ES-I3 (cell line): Measurements from ENCODE around the gene NUDT22.
"Not testable (repeated sequence)": the region's sequence is repeated elsewhere in the genome, so short reads cannot be mapped to it uniquely, and the experiment has no call there.

Source experiments
- H3K36me3 ChIP-seq: 2 replicates; pipeline ENCODE4 v1.6.1; 2013; ENCODE audit warnings: mild to moderate bottlenecking, low read length, control low read depth, moderate library complexity; ENCODE audit not compliant: insufficient read depth
- H3K4me1 ChIP-seq: 2 replicates; pipeline ENCODE4 v1.6.1; 2013; ENCODE audit warnings: mild to moderate bottlenecking, control low read depth, low read length; ENCODE audit not compliant: insufficient read depth
- H3K9ac ChIP-seq: 2 replicates; pipeline ENCODE4 v1.6.1; 2013; ENCODE audit warnings: low read depth, mild to moderate bottlenecking, low read length, moderate library complexity
- H3K9me3 ChIP-seq: 2 replicates; pipeline ENCODE4 v1.6.1; 2013; ENCODE audit warnings: mild to moderate bottlenecking, low read length, moderate library complexity; ENCODE audit not compliant: control insufficient read depth, insufficient read depth

Gene NUDT22

DNA sequence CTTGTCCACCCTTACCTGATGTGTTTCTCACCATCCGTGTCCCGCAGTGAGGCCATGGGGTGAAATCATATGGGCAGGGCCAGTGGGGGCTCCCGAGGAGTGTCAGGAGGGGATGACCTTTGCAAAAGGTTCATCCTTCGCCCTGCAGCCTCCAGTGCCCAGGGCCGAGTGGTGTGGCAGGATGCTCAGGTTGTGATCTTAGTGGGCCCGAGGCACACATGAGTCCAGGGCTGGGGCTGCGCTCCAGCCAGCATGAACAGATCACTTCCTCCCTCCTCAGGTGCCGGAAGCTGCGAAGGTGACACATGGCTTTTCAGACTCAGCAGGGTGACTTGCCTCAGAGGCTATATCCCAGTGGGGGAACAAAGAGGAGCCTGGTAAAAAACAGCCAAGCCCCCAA is 12.0 kb downstream of the NUDT22 start:
- Histone ChIP-seq H3K9me3 (no peaks in the 10 kb centered on the region), H3K9ac (no peak overlapping the region), H3K4me1 (peaks cover 5% of the 10 kb centered on the region), H3K36me3 (no peaks in the 10 kb centered on the region)

DNA sequence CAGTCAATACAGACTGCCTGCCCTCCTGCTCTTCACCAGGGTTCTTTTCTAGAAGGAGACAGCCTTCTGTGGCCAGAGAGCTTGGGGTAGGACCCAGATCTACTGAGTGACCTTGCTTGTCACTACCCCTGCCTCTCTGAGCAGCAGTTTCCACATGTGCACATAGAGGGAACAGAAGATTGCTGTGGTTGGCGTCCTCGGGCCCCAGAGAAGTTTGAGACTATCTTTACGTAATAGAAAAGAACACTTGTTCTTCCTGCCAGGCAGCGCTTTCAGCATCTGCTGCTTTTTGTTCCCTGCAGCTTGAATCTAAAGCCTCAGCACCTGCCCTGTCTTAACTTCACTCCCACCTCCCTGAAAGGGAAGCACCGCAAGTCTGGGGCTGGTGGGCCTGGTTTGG is 12.9 kb downstream of the NUDT22 start:
- no peak overlapping the region for H3K9ac ChIP-seq
- peaks cover 5% of the 10 kb centered on the region for H3K4me1 ChIP-seq
- H3K36me3 ChIP-seq: no peaks in the 10 kb centered on the region
- H3K9me3 ChIP-seq: no peaks in the 10 kb centered on the region

DNA sequence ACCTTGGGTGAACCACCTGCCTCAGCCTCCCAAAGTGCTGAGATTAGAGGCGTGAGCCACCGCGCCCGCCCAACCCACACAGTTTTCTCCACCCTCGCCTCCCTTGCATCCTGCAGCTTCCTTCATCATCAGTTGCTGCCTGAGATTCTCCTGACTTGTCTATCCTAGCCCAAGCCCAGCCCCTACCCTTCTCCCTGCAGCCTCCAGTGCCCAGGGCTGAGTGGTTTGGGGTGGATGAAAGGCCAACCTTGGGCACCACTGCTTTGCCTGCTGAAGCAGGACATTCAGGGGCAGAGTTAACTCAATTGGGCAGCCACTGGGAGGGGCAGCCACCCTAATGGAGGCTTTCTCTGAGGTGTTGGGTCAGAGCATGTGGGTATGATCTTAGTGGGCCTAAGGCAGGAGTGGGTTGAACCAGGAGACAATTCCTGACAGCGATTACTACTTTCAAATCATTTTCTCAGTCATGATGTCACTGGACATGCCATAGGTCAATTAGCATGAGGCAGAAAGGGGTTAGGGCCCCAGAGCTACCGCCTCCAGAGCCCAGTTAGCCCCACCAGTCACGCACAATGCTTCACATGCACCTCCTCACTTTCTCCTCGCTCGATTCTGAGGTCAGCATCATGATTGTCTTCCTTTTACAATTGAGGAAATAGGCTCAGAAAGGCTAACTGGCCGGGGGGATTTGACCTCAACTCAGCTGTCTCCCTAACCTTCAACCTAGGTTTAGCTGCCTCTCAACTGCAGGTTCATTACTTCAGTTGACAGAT is 13.8 kb downstream of the NUDT22 start:
- Histone ChIP-seq H3K36me3 (no peaks in the 10 kb centered on the region), H3K9me3 (no peaks in the 10 kb centered on the region), H3K9ac (peak overlapping the region; percentile 99), H3K4me1 (peaks cover 5% of the 10 kb centered on the region)

- Histone ChIP-seq H3K4me1 (peaks cover 5% of the 10 kb centered on the region), H3K9me3 (no peaks in the 10 kb centered on the region), H3K9ac (peak within 1 kb of the TSS; percentile 99), H3K36me3 (no peaks in the 10 kb centered on the region)
Observed at GRCh38 chr11:64240435-64241240, 14.6 kb downstream of the NUDT22 start, which contains the start of gene FKBP2. FKBP2 (plus strand) TSS chr11:64241095; CDS start chr11:64242388, 1,293 bp downstream.

DNA sequence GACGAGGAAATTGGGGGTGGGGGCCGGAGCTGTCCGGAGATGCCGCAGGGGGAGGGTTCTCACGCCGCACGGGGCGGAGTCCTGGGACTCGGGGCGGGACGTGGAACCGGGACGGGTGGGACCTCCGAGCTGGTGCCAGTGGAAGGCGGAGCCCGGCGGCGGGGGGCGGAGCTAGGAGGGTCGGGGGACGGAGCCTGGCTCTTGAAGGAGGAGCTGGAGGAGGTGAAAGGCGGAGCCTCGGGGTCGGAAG is 15.1 kb downstream of the NUDT22 start:
- H3K36me3 ChIP-seq: no peaks in the 10 kb centered on the region
- H3K9me3 ChIP-seq: no peaks in the 10 kb centered on the region
- peaks cover 5% of the 10 kb centered on the region for H3K4me1 ChIP-seq
- H3K9ac ChIP-seq: peak overlapping the region; percentile 99

- Histone ChIP-seq H3K4me1 (peaks cover 5% of the 10 kb centered on the region), H3K9ac (peak overlapping the region; percentile 99), H3K9me3 (no peaks in the 10 kb centered on the region), H3K36me3 (no peaks in the 10 kb centered on the region)
Observed at GRCh38 chr11:64241491-64242374, 15.7 kb downstream of the NUDT22 start.

- H3K4me1 ChIP-seq: peaks cover 12% of the 10 kb centered on the region
- no peaks in the 10 kb centered on the region for H3K9me3 ChIP-seq
- no peak overlapping the region for H3K9ac ChIP-seq
- no peaks in the 10 kb centered on the region for H3K36me3 ChIP-seq
Observed at GRCh38 chr11:64243236-64243854, 17.3 kb downstream of the NUDT22 start.

- H3K4me1 ChIP-seq: peaks cover 18% of the 10 kb centered on the region
- no peaks in the 10 kb centered on the region for H3K9me3 ChIP-seq
- H3K36me3 ChIP-seq: no peaks in the 10 kb centered on the region
- no peak overlapping the region for H3K9ac ChIP-seq
Observed at GRCh38 chr11:64244107-64244506, 18.0 kb downstream of the NUDT22 start.

DNA sequence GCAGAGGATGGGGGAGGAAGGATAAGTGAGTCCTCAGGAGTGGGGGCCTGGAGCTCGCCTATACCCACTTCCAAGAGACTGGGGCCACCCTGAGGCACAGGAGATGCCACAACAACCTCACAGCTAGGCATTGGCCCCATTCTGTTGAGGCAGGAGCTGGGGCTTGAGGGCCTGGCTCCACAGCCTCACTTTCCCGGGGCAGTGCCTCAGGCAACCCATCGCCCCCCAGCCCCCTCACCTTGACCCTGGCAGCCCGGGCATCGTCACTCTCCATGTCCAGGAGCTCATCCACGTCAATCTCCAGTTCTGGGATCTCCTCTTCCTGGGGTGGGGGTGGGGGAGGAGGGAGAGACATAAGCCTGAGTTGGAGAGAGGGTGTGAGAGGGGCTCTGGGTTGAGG is 18.9 kb downstream of the NUDT22 start:
- Histone ChIP-seq H3K36me3 (no peaks in the 10 kb centered on the region), H3K9me3 (no peaks in the 10 kb centered on the region), H3K9ac (no peak overlapping the region), H3K4me1 (peaks cover 23% of the 10 kb centered on the region)

DNA sequence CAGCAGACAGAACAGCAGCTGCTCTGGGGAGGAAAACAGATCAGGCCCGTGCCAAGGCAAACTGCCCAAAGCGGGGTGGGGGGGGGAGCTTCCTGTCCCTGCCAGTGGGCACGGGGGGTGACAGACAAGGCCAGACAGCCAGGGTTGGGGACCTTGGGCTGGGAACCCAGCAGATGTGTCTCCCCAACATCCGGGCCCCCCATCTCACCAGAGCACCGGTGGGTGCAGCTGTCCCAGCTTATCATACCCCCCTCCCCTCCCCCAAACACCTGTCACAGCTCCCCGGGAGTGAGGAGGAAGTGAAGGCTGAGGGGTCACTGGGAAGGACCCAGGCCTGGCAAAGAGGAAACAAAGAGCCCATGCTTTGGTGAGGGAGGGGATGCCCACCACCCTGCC is 19.3 kb downstream of the NUDT22 start:
- Histone ChIP-seq H3K4me1 (peaks cover 24% of the 10 kb centered on the region), H3K36me3 (no peaks in the 10 kb centered on the region), H3K9me3 (no peaks in the 10 kb centered on the region), H3K9ac (peak overlapping the region; percentile 86; the same call in 1 of the 2 replicates)

DNA sequence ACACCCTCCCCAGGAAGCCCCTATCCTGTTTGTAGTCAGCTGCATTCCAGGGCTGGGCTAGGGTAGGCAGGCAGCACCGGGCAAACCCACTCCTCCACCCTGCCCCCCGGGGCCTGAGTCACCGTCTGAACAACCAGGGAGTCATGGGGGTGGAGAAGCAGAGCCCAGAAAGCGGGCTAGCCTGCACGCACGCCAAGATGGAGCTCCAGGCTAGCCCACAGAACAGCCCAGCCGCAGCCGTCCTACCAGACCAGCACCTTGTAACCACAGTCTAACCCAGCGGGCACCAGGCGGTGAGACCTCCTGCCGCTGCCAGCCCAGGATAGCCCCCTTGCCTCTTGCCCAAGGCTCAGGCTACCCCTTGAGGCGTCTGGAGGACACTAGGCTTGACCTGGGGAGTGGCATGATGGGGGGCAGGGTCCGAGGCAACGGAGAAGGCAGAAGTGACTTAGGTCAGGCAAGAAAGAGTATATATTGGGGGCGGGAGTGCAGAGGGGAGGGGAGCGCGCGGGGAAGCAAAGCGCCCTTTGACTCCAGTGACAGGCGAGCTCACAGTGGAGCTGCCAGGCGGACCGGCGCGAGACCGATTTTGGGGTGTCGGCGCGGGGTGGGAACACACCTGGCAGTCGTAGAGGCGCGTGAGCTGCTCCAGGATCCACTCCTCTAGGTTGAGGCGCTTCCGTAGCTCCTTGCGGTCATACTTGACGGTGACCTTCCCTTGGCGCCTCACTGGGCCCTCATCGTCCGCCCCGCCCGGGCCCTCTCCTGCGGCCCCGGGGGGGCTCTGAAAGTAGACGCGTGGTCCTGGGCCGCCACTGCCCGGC is 19.9 kb downstream of the NUDT22 start:
- Histone ChIP-seq H3K9ac (peak overlapping the region; percentile 86), H3K36me3 (no peaks in the 10 kb centered on the region), H3K9me3 (no peaks in the 10 kb centered on the region), H3K4me1 (peaks cover 28% of the 10 kb centered on the region)

DNA sequence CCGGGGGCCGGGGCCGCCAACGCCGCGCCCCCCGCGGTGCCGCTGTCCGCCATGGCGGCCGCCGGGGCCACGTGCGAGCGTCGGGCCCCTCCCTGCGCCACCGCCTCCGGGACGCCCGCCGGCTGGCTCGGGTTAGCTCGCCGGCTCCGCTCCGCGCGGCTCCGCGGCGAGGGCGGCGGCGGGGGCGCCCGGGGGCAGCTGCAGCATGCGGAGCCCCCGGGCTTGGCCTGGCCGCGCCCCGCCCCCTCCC is 20.5 kb downstream of the NUDT22 start:
- not testable (repeated sequence) for H3K9me3 ChIP-seq, H3K36me3 ChIP-seq
- H3K4me1 ChIP-seq: peaks cover 28% of the 10 kb centered on the region
- peak overlapping the region; percentile 86 for H3K9ac ChIP-seq

DNA sequence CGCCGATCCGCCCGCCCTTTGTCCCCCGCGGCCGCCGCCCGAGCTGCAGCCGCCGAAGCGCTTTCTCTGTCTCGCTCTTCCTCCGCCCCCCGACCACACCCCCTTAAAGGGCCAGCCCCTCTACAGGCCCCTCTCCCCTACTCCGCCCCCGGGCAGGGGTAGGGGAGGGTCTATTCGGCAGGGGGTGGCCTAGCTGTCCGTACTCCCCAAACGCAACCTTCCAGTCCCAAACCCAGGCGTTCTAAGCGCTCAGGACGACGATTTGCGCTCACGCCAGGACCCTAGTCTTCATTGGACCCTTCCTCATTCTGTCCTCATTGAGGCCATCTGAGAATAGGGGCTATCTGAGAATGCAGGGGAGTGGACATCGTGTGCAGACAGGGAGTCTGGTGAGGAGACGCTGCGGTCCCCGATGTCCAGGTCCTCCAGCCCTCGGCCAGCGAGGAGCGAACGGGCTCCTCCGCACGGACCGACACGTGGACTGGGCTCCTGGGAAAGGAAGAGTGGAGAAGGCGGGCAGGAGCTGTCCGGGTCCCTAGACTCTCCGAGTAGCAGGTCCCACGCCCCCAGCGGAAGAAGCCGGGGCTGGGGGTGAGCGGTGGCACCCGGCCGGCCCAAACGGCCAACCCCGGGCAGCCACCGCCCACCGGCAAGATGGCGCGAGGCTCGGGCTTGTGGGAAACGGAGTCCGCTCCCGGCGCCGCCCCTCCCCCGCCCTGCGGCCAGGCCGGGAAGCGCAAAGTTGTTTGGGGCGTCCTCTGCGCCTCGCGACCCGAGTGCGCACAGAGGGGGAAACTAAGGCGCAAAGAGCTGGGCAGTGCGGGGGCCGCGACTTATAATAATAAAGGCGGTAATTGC is 21.0 kb downstream of the NUDT22 start, which contains the start of gene PPP1R14B:
Gene PPP1R14B, minus strand, starts transcription at position 73 of the 858 bp plus-strand sequence. CDS start 270 bp downstream, outside the sequence.
- no peaks in the 10 kb centered on the region for H3K36me3 ChIP-seq
- peaks cover 28% of the 10 kb centered on the region for H3K4me1 ChIP-seq
- H3K9me3 ChIP-seq: no peaks in the 10 kb centered on the region
- H3K9ac ChIP-seq: peak within 1 kb of the TSS; percentile 86
